ENCODE results near the gene SFMBT2. TPM values are rescaled to one million over a fixed set of nuclear protein-coding genes. Genes with fewer than 3 reads are reported as not detected.

The SFMBT2 gene
- total RNA-seq, 1 experiment from 2014 or later: 1.3 TPM

DNA sequence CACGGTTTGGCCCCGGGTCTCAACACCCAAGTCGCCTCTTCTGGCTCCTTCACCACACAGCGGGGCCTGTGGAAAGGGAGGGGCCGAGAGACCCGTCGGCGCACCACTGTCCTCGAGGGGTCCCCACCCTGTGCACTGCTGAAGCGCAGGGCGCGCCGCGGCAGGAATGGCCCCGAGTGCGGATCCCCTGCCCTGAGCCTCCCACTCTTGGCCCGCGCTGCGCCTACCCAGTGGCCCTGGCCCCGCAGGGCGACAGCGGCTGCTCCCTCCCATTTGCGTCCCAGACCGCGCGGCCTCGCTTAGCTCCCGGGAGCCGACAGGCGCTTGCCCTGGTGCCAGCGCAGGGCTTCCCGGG, 2.1 kb upstream of the SFMBT2 start:
- no peaks in the 10 kb centered on the region for H3K4me1 ChIP-seq (ENCODE audit: control insufficient read depth, insufficient read depth, low read length)
- CTCF ChIA-PET: no interaction called here
- TF ChIP-seq POLR2AphosphoS5 (IDR thresholded peaks at IDR 0.05; ENCODE audit: low read depth, low read length) (no peak), TCF7L2 (IDR thresholded peaks at IDR 0.05; ENCODE audit: low read depth, low read length) (no peak), CTCF (IDR thresholded peaks at IDR 0.05) (no peak), REST (IDR thresholded peaks at IDR 0.05; ENCODE audit: insufficient read depth in 1 of 2, low read depth in 2 of 2, low read length in 1 of 2) (no peak), SIN3A (IDR thresholded peaks at IDR 0.05; ENCODE audit: borderline replicate concordance, insufficient read depth, low read depth, low read length) (no peak)
- H3K27ac ChIP-seq (ENCODE audit: low read length): no peak overlapping the region
- DNase-seq (ENCODE audit: low read depth, low spot score): no peak
- in situ Hi-C loops (cut with HindIII; ENCODE audit: low pct_unique_long_range_greater_than_20kb, low sequenced_read_pairs) (no loop called here), intact Hi-C loops (cut with micrococcal nuclease; ENCODE audit: unreplicated experiment) (loop anchor here (10.0 kb wide), 1 partner anchor 488 kb away; no protein-coding TSS in a partner anchor)
- BruUV-seq (replicated peaks): no TSS peak
- no peaks in the 10 kb centered on the region for H3K36me3 ChIP-seq (ENCODE audit: control insufficient read depth, insufficient read depth, low read length)
- H3K9me3 ChIP-seq (ENCODE audit: control insufficient read depth, insufficient read depth, low read depth, low read length): no peaks in the 10 kb centered on the region
- ATAC-seq: no peak
- POLR2A ChIA-PET: no interaction called here
- H3K27me3 ChIP-seq (ENCODE audit: control insufficient read depth, insufficient read depth, low read length): no peaks in the 10 kb centered on the region; the same call in 1 of the 2 replicates
- H3K4me3 ChIP-seq (ENCODE audit: low read depth in 2 of 2, low read length in 2 of 2): no peak overlapping the region

DNA sequence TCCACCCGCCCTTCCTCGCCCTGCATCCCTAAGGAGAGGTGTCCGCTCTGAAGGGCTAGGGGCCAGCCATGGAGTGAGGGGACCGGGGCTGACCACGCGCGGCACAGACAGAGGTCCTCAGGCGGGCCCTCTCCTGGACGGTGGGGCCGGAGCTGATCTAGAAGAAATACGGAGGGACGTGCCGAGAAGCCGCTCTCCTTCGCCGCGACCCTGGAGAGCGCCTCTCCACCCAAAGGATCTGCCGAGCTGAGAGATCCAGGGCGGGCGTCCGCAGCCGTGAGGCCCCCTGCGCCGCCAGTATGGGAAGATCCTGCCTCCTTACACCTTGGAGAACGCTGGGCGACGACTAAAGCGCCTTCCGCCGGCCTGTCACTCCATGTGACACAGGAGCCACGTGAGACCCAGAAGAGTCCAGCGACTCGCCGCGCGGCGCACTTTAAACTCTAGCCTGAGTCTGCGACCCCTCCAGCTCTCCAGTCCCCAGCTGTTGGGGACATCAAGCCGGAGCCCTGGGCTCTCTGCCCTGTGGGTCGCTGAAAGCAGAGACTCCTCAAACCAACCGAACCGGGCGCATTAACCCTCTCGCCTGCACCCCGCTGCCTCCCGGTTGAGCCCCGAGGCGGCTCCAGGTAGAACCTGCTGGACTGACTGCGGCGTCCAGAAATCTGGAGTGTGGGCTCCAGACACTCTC, 1.5 kb upstream of the SFMBT2 start:
- no peak for ATAC-seq
- Histone ChIP-seq H3K4me1 (ENCODE audit: control insufficient read depth, insufficient read depth, low read length) (no peaks in the 10 kb centered on the region), H3K27ac (ENCODE audit: low read length) (no peak overlapping the region), H3K27me3 (ENCODE audit: control insufficient read depth, insufficient read depth, low read length) (no peaks in the 10 kb centered on the region; the same call in 1 of the 2 replicates), H3K9me3 (ENCODE audit: control insufficient read depth, insufficient read depth, low read depth, low read length) (no peaks in the 10 kb centered on the region), H3K4me3 (ENCODE audit: low read depth in 2 of 2, low read length in 2 of 2) (no peak overlapping the region), H3K36me3 (ENCODE audit: control insufficient read depth, insufficient read depth, low read length) (no peaks in the 10 kb centered on the region)
- BruUV-seq (replicated peaks): no TSS peak
- in situ Hi-C loops (cut with HindIII; ENCODE audit: low pct_unique_long_range_greater_than_20kb, low sequenced_read_pairs): no loop called here
- no peak for TF ChIP-seq POLR2AphosphoS5 (IDR thresholded peaks at IDR 0.05; ENCODE audit: low read depth, low read length)
- intact Hi-C loops (cut with micrococcal nuclease; ENCODE audit: unreplicated experiment): loop anchor here (10.0 kb wide), 1 partner anchor 488 kb away; no protein-coding TSS in a partner anchor
- POLR2A ChIA-PET: no interaction called here
- CTCF ChIA-PET: no interaction called here
- DNase-seq (ENCODE audit: low read depth, low spot score): no peak

- intact Hi-C loops (cut with micrococcal nuclease; ENCODE audit: unreplicated experiment) (loop anchor here (10.0 kb wide), 1 partner anchor 487 kb away; no protein-coding TSS in a partner anchor), in situ Hi-C loops (cut with HindIII; ENCODE audit: low pct_unique_long_range_greater_than_20kb, low sequenced_read_pairs) (no loop called here)
- no peak overlapping the region for H3K27ac ChIP-seq (ENCODE audit: low read length)
- H3K9me3 ChIP-seq (ENCODE audit: control insufficient read depth, insufficient read depth, low read depth, low read length): no peaks in the 10 kb centered on the region
- ChIA-PET POLR2A (no interaction called here), CTCF (no interaction called here)
- no peak for ATAC-seq
- no peaks in the 10 kb centered on the region for H3K36me3 ChIP-seq (ENCODE audit: control insufficient read depth, insufficient read depth, low read length)
- H3K4me1 ChIP-seq (ENCODE audit: control insufficient read depth, insufficient read depth, low read length): no peaks in the 10 kb centered on the region
- no TSS peak for BruUV-seq (replicated peaks)
- TF ChIP-seq TCF7L2 (IDR thresholded peaks at IDR 0.05; ENCODE audit: low read depth, low read length): no peak
- TF ChIP-seq SIN3A (IDR thresholded peaks at IDR 0.05; ENCODE audit: borderline replicate concordance, insufficient read depth, low read depth, low read length): no peak
- TF ChIP-seq CTCF (IDR thresholded peaks at IDR 0.05): no peak
- TF ChIP-seq REST (IDR thresholded peaks at IDR 0.05; ENCODE audit: insufficient read depth in 1 of 2, low read depth in 2 of 2, low read length in 1 of 2): no peak
- no peak for TF ChIP-seq POLR2AphosphoS5 (IDR thresholded peaks at IDR 0.05; ENCODE audit: low read depth, low read length)
- no peak for DNase-seq (ENCODE audit: low read depth, low spot score)
- H3K4me3 ChIP-seq (ENCODE audit: low read depth in 2 of 2, low read length in 2 of 2): no peak overlapping the region
- no peaks in the 10 kb centered on the region; the same call in 1 of the 2 replicates for H3K27me3 ChIP-seq (ENCODE audit: control insufficient read depth, insufficient read depth, low read length)
Observed at GRCh38 chr10:7411671-7412128, 866 bp upstream of the SFMBT2 start.

Data from Panc1 (cell line).